HG02798 (cell line): ENCODE measurements around the gene CDH20.
A peak's percentile ranks its signal among the peaks of the same experiment; 100 is the strongest.

Source experiments
- ATAC-seq: cut with Tn5 transposase; IDR thresholded peaks from one replicate; pipeline ENCODE4 v1.9.1; 2021; ENCODE audit warnings: mild to moderate bottlenecking; ENCODE audit not compliant: unreplicated experiment, poor library complexity

Gene CDH20

GRCh38 chr18:61414086-61414485 is 80.9 kb downstream of the CDH20 start:
- no peak for ATAC-seq

- ATAC-seq = no peak
Observed at GRCh38 chr18:61419763-61420162, 86.5 kb downstream of the CDH20 start.

GRCh38 chr18:61420218-61420885 is 87.1 kb downstream of the CDH20 start:
- ATAC-seq = no peak

- no peak for ATAC-seq
Observed at GRCh38 chr18:61426492-61427053, 93.3 kb downstream of the CDH20 start.

GRCh38 chr18:61428266-61428665 is 95.0 kb downstream of the CDH20 start:
- no peak for ATAC-seq

- ATAC-seq = no peak
Observed at GRCh38 chr18:61432590-61432989, 99.4 kb downstream of the CDH20 start.

GRCh38 chr18:61435064-61435652 is 101.9 kb downstream of the CDH20 start:
- ATAC-seq = peak; percentile 93

GRCh38 chr18:61443081-61443725 is 110.0 kb downstream of the CDH20 start:
- ATAC-seq = no peak

GRCh38 chr18:61448316-61448715 is 115.1 kb downstream of the CDH20 start:
- peak; percentile 68 for ATAC-seq

- ATAC-seq = no peak
Observed at GRCh38 chr18:61459896-61460648, 126.8 kb downstream of the CDH20 start.

- ATAC-seq = no peak
Observed at GRCh38 chr18:61464551-61465142, 131.4 kb downstream of the CDH20 start.

GRCh38 chr18:61466736-61467135 is 133.5 kb downstream of the CDH20 start:
- no peak for ATAC-seq

- no peak for ATAC-seq
Observed at GRCh38 chr18:61470031-61470674, 136.9 kb downstream of the CDH20 start.

GRCh38 chr18:61471541-61471940 is 138.3 kb downstream of the CDH20 start:
- ATAC-seq = no peak

GRCh38 chr18:61471942-61472341 is 138.7 kb downstream of the CDH20 start:
- ATAC-seq = no peak

- ATAC-seq = no peak
Observed at GRCh38 chr18:61474341-61474740, 141.1 kb downstream of the CDH20 start.

- ATAC-seq = no peak
Observed at GRCh38 chr18:61474918-61475317, 141.7 kb downstream of the CDH20 start.

GRCh38 chr18:61475931-61476330 is 142.7 kb downstream of the CDH20 start:
- ATAC-seq = no peak

GRCh38 chr18:61489334-61489733 is 156.1 kb downstream of the CDH20 start:
- ATAC-seq = no peak

- no peak for ATAC-seq
Observed at GRCh38 chr18:61496374-61496773, 163.1 kb downstream of the CDH20 start.
